HCT116 (cell line): ENCODE measurements around the gene KCNG1. TPM values are rescaled to one million over a fixed set of nuclear protein-coding genes. Genes with fewer than 3 reads are reported as not detected.

Source experiments
- ATAC-seq: fragments of 200-7000 bp; cut with Tn5 transposase; 2 replicates; pipeline ENCODE4 v1.9.1; 2020; ENCODE audit warnings: mild to moderate bottlenecking, moderate library complexity
- BruUV-seq: library from RNA; stranded (reverse); fragments of 400-500 nt; replicated peaks from 2 replicates; lab custom pipeline; 2021; lab: Mats Ljungman, UMichigan
- CTCF ChIA-PET: fragments of 300-600 bp; sonication (Branson Sonifier 250); formaldehyde crosslinking; loops from one replicate; lab custom pipeline; 2021; ENCODE audit warnings: antibody characterized with exemption; lab: Charles Lee
- POLR2A ChIA-PET: fragments of 300-600, 350-600 bp; sonication (Branson Sonifier 250); formaldehyde crosslinking; loops from one replicate; lab custom pipeline; 2021; ENCODE audit warnings: antibody characterized with exemption; lab: Charles Lee
- RAD21 ChIA-PET, 2 experiments: fragments of 300-600 bp; sonication (Branson Sonifier 250); formaldehyde crosslinking; loops; one replicate each; lab custom pipeline; 2023; ENCODE audit warnings: low total read pairs in 2 of 2; ENCODE audit not compliant: uncharacterized antibody in 2 of 2, unreplicated experiment in 2 of 2, low non-redundant PET in 1 of 2; lab: Charles Lee
- DNase-seq: peaks from one replicate; pipeline ENCODE4 v3.0.0-alpha.2; 2010; ENCODE audit warnings: low read depth, low spot score
- H2AFZ ChIP-seq: fragments of 200-600 bp; shearing (Covaris generic), sonication (generic); 2 replicates; pipeline ENCODE4 v1.6.1; 2017; ENCODE audit warnings: low read depth, mixed run types, mixed read lengths, antibody characterized with exemption, low read length; ENCODE audit not compliant: poor library complexity, severe bottlenecking
- H3K27ac ChIP-seq: 2 replicates; pipeline ENCODE4 v1.5.1; 2012; ENCODE audit warnings: low read depth, low read length
- H3K27me3 ChIP-seq: fragments of 200-600 bp; sonication (generic); 2 replicates; pipeline ENCODE4 v1.6.1; 2016; ENCODE audit warnings: mixed run types, low read length, mixed read lengths; ENCODE audit not compliant: insufficient read depth
- H3K36me3 ChIP-seq, 2 experiments: fragments of 200-500 bp in 1 of 2; fragments of 200-600 bp in 1 of 2; sonication (Bioruptor generic) in 1 of 2; sonication (generic) in 1 of 2; 2 replicates each; pipeline versions ENCODE4 v1.5.1 to v1.6.1; 2014 to 2016; ENCODE audit warnings: low read length in 2 of 2, inconsistent platforms in 1 of 2, mixed read lengths in 1 of 2, mixed run types in 1 of 2; ENCODE audit not compliant: insufficient read depth in 2 of 2, control insufficient read depth in 1 of 2
- H3K4me1 ChIP-seq, 2 experiments: fragments of 200-600 bp in 1 of 2; sonication (generic) in 1 of 2; 2 replicates each; pipeline versions ENCODE4 v1.5.1 to v1.6.1; 2012 to 2017; ENCODE audit warnings: low read length in 2 of 2, inconsistent platforms in 1 of 2, mild to moderate bottlenecking in 1 of 2, mixed read lengths in 1 of 2, mixed run types in 1 of 2, moderate library complexity in 1 of 2; ENCODE audit not compliant: insufficient read depth in 2 of 2, control insufficient read depth in 1 of 2
- H3K4me2 ChIP-seq: fragments of 200-600 bp; sonication (generic); 2 replicates; pipeline ENCODE4 v1.6.1; 2017; ENCODE audit warnings: mixed run types, low read length, mixed read lengths
- H3K4me3 ChIP-seq, 2 experiments: fragments of 200-600 bp in 1 of 2; sonication (generic) in 1 of 2; replicated peaks in 1 of 2; 2 replicates each; pipeline ENCODE4 v1.5.1; 2011 to 2016; ENCODE audit warnings: low read length in 2 of 2, control low read depth in 1 of 2, low read depth in 1 of 2, mild to moderate bottlenecking in 1 of 2, mixed read lengths in 1 of 2, mixed run types in 1 of 2
- H3K79me2 ChIP-seq: fragments of 200-600 bp; sonication (generic); 2 replicates; pipeline ENCODE4 v1.6.1; 2017; ENCODE audit warnings: mild to moderate bottlenecking, mixed run types, low read length, moderate library complexity, mixed read lengths; ENCODE audit not compliant: insufficient read depth
- H3K9ac ChIP-seq: fragments of 200-600 bp; sonication (generic); 2 replicates; pipeline ENCODE4 v1.6.1; 2016; ENCODE audit warnings: low read length, mixed read lengths
- H3K9me2 ChIP-seq: fragments of 200-600 bp; sonication (generic), shearing (Covaris generic); 2 replicates; pipeline ENCODE4 v1.6.1; 2017; ENCODE audit warnings: mixed run types, mild to moderate bottlenecking, moderate library complexity; ENCODE audit not compliant: insufficient read depth
- H3K9me3 ChIP-seq, 2 experiments: fragments of 200-500 bp in 1 of 2; fragments of 200-600 bp in 1 of 2; sonication (Bioruptor generic) in 1 of 2; sonication (generic) in 1 of 2; 2 replicates each; pipeline ENCODE4 v1.6.1; 2014 to 2017; ENCODE audit warnings: low read length in 2 of 2, mixed read lengths in 2 of 2, inconsistent platforms in 1 of 2, low read depth in 1 of 2, mild to moderate bottlenecking in 1 of 2, mixed run types in 1 of 2, moderate library complexity in 1 of 2; ENCODE audit not compliant: control insufficient read depth in 1 of 2, insufficient read depth in 1 of 2
- H4K20me1 ChIP-seq: fragments of 200-600 bp; sonication (generic), shearing (Covaris generic); 2 replicates; pipeline ENCODE4 v1.6.1; 2017; ENCODE audit warnings: mixed run types, mild to moderate bottlenecking, moderate library complexity; ENCODE audit not compliant: insufficient read depth
- CEBPB ChIP-seq: IDR thresholded peaks from 2 replicates; pipeline ENCODE4 v1.6.1; 2012; ENCODE audit warnings: low read depth
- ELF1 ChIP-seq: IDR thresholded peaks from 2 replicates; pipeline ENCODE4 v1.6.1; 2012; ENCODE audit warnings: low read depth, borderline replicate concordance
- EZH2phosphoT487 ChIP-seq: fragments of 200-600 bp; IDR thresholded peaks from 2 replicates; pipeline ENCODE4 v1.6.1; 2018; ENCODE audit warnings: antibody characterized with exemption, borderline replicate concordance
- MAX ChIP-seq: IDR thresholded peaks from 2 replicates; pipeline ENCODE4 v1.6.1; 2012
- POLR2A ChIP-seq: IDR thresholded peaks from 2 replicates; pipeline ENCODE4 v1.7.0; 2011; ENCODE audit warnings: borderline replicate concordance; ENCODE audit not compliant: insufficient read depth, insufficient read length; ENCODE audit errors: extremely low read depth
- RAD21 ChIP-seq: IDR thresholded peaks from 2 replicates; pipeline ENCODE4 v1.6.1; 2012; ENCODE audit warnings: low read depth, mild to moderate bottlenecking
- SRF ChIP-seq: IDR thresholded peaks from 2 replicates; pipeline ENCODE4 v1.6.1; 2012; ENCODE audit warnings: low read depth
- ZFX ChIP-seq: fragments of 450-650 bp; IDR thresholded peaks from 2 replicates; pipeline ENCODE4 v1.6.1; 2017
- intact Hi-C: fragments of 100-400 bp; cut with micrococcal nuclease; formaldehyde crosslinking; loops from 2 replicates; pipeline ENCODE4 v1.10.0; 2022
- total RNA-seq: library from RNA; stranded (reverse); gene quantifications from one replicate; pipeline ENCODE4 v1.2.1, GENCODE V29; 2021; ENCODE audit not compliant: unreplicated experiment
- TF ChIP-seq, protein P1 (sequence below): IDR thresholded peaks from 2 replicates; pipeline ENCODE4 v1.6.1; 2011; ENCODE audit warnings: mild to moderate bottlenecking, low read length, moderate library complexity; ENCODE audit not compliant: insufficient replicate concordance; ENCODE audit errors: extremely low read depth
- TF ChIP-seq, protein P2 (sequence below), 3 experiments: fragments of 200-600 bp in 1 of 3; sonication (generic) in 1 of 3; IDR thresholded peaks in 2 of 3; conservative IDR thresholded peaks in 1 of 3; 2 replicates each; pipeline ENCODE4 v1.5.1; 2012 to 2017; ENCODE audit warnings: low read depth in 2 of 3, low read length in 2 of 3, antibody characterized with exemption in 1 of 3, borderline replicate concordance in 1 of 3, control low read depth in 1 of 3, mild to moderate bottlenecking in 1 of 3, mixed read lengths in 1 of 3, mixed run types in 1 of 3, moderate library complexity in 1 of 3; ENCODE audit not compliant: insufficient read depth in 1 of 3
- TF ChIP-seq, protein P3 (sequence below): IDR thresholded peaks from 2 replicates; pipeline ENCODE4 v1.6.1; 2012; ENCODE audit warnings: low read depth
- TF ChIP-seq, protein P4 (sequence below): IDR thresholded peaks from 2 replicates; pipeline ENCODE4 v1.6.1; 2012

Gene KCNG1
- total RNA-seq, 1 experiment from 2014 or later: 54.6 TPM

DNA sequence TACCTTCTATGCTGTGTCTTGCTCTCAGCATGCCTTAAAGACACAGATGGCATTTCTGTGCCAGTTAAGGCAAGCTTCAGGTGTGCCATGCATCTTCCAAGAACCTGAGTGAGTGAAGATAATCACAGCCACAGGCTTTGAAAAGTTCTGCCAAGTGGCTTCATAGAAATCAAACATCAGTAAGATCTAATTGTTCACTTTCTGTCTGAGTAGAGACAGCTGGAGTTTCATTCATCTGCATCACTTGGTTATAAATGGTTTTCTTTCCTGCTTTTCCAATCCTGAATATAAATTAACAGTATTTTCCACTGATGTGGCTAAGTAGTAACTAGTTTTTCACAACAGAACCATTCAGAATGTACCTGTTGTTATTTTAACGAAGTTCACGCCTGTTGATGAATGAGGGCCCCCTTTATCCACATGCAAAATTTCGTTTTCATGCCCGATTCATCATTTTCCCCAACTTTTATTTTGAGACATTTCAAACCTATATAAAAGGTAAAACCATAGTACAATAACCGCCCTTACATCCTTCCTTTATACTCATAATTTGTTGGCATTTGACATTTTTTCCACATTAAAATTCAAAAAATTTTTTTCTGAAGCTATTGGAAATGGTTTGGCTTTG lies 38.6 kb upstream of the KCNG1 start:
- intact Hi-C loops: no loop called here
- Histone ChIP-seq H3K9me2 (no peaks in the 10 kb centered on the region), H3K9me3 (no peaks in the 10 kb centered on the region), H3K27ac (no peak overlapping the region), H2AFZ (no peak overlapping the region), H4K20me1 (no peaks in the 10 kb centered on the region), H3K4me2 (no peak overlapping the region), H3K9ac (no peak overlapping the region), H3K4me1 (peaks cover 5 to 7% of the 10 kb centered on the region in 2 experiments; a peak in 3 of 4 replicates), H3K36me3 (no peaks in the 10 kb centered on the region), H3K79me2 (no peaks in the 10 kb centered on the region), H3K27me3 (peaks cover 5% of the 10 kb centered on the region), H3K4me3 (no peak overlapping the region)
- no peak for ATAC-seq
- CTCF ChIA-PET: no interaction called here
- TF ChIP-seq SRF: no peak
- TF ChIP-seq, protein P1, sequence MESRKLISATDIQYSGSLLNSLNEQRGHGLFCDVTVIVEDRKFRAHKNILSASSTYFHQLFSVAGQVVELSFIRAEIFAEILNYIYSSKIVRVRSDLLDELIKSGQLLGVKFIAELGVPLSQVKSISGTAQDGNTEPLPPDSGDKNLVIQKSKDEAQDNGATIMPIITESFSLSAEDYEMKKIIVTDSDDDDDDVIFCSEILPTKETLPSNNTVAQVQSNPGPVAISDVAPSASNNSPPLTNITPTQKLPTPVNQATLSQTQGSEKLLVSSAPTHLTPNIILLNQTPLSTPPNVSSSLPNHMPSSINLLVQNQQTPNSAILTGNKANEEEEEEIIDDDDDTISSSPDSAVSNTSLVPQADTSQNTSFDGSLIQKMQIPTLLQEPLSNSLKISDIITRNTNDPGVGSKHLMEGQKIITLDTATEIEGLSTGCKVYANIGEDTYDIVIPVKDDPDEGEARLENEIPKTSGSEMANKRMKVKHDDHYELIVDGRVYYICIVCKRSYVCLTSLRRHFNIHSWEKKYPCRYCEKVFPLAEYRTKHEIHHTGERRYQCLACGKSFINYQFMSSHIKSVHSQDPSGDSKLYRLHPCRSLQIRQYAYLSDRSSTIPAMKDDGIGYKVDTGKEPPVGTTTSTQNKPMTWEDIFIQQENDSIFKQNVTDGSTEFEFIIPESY: no peak
- TF ChIP-seq EZH2phosphoT487: no peak
- no peak for TF ChIP-seq RAD21
- POLR2A ChIA-PET: no interaction called here
- no TSS peak for BruUV-seq
- DNase-seq: no peak
- RAD21 ChIA-PET: no interaction called here

GRCh38 chr20:51060301-51060700 lies 37.4 kb upstream of the KCNG1 start:
- Histone ChIP-seq H3K27me3 (peaks cover 5% of the 10 kb centered on the region), H3K9ac (no peak overlapping the region), H3K4me2 (no peak overlapping the region; the same call in 1 of the 2 replicates), H4K20me1 (no peaks in the 10 kb centered on the region), H3K4me1 (peaks cover 5 to 7% of the 10 kb centered on the region in 2 experiments; a peak in 3 of 4 replicates), H3K4me3 (no peak overlapping the region), H3K36me3 (no peaks in the 10 kb centered on the region), H3K79me2 (no peaks in the 10 kb centered on the region), H3K27ac (no peak overlapping the region), H2AFZ (no peak overlapping the region), H3K9me3 (no peaks in the 10 kb centered on the region), H3K9me2 (no peaks in the 10 kb centered on the region)
- BruUV-seq: no TSS peak
- POLR2A ChIA-PET: no interaction called here
- intact Hi-C loops: no loop called here
- RAD21 ChIA-PET: no interaction called here
- no peak for ATAC-seq
- no peak for DNase-seq
- CTCF ChIA-PET: no interaction called here
- TF ChIP-seq CEBPB: no peak
- TF ChIP-seq ELF1: no peak
- no peak for TF ChIP-seq POLR2A
- TF ChIP-seq, protein P2, sequence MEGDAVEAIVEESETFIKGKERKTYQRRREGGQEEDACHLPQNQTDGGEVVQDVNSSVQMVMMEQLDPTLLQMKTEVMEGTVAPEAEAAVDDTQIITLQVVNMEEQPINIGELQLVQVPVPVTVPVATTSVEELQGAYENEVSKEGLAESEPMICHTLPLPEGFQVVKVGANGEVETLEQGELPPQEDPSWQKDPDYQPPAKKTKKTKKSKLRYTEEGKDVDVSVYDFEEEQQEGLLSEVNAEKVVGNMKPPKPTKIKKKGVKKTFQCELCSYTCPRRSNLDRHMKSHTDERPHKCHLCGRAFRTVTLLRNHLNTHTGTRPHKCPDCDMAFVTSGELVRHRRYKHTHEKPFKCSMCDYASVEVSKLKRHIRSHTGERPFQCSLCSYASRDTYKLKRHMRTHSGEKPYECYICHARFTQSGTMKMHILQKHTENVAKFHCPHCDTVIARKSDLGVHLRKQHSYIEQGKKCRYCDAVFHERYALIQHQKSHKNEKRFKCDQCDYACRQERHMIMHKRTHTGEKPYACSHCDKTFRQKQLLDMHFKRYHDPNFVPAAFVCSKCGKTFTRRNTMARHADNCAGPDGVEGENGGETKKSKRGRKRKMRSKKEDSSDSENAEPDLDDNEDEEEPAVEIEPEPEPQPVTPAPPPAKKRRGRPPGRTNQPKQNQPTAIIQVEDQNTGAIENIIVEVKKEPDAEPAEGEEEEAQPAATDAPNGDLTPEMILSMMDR (IDR thresholded peaks at IDR 0.05 in 2 of 3, conservative IDR thresholded peaks at IDR 0.05 in 1 of 3; ENCODE audit: borderline replicate concordance in 1 of 3, insufficient read depth in 1 of 3, low read depth in 2 of 3, low read length in 2 of 3): no peak
- TF ChIP-seq ZFX: no peak
- TF ChIP-seq, protein P3, sequence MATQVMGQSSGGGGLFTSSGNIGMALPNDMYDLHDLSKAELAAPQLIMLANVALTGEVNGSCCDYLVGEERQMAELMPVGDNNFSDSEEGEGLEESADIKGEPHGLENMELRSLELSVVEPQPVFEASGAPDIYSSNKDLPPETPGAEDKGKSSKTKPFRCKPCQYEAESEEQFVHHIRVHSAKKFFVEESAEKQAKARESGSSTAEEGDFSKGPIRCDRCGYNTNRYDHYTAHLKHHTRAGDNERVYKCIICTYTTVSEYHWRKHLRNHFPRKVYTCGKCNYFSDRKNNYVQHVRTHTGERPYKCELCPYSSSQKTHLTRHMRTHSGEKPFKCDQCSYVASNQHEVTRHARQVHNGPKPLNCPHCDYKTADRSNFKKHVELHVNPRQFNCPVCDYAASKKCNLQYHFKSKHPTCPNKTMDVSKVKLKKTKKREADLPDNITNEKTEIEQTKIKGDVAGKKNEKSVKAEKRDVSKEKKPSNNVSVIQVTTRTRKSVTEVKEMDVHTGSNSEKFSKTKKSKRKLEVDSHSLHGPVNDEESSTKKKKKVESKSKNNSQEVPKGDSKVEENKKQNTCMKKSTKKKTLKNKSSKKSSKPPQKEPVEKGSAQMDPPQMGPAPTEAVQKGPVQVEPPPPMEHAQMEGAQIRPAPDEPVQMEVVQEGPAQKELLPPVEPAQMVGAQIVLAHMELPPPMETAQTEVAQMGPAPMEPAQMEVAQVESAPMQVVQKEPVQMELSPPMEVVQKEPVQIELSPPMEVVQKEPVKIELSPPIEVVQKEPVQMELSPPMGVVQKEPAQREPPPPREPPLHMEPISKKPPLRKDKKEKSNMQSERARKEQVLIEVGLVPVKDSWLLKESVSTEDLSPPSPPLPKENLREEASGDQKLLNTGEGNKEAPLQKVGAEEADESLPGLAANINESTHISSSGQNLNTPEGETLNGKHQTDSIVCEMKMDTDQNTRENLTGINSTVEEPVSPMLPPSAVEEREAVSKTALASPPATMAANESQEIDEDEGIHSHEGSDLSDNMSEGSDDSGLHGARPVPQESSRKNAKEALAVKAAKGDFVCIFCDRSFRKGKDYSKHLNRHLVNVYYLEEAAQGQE: no peak
- TF ChIP-seq, protein P4, sequence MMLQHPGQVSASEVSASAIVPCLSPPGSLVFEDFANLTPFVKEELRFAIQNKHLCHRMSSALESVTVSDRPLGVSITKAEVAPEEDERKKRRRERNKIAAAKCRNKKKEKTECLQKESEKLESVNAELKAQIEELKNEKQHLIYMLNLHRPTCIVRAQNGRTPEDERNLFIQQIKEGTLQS: no peak
- TF ChIP-seq MAX: no peak
